Mesothelial cell of epicardium (in vitro differentiated cells): ENCODE results near the gene ALG9. TPM values are rescaled to one million over a fixed set of nuclear protein-coding genes. Genes with fewer than 3 reads are reported as not detected.
A peak's percentile ranks its signal among the peaks of the same experiment; 100 is the strongest.

Source experiments
- DNase-seq, 2 experiments: peaks; one replicate each; pipeline ENCODE4 v3.0.0; 2021; ENCODE audit warnings: low spot score in 2 of 2; ENCODE audit not compliant: unreplicated experiment in 2 of 2
- H3K27ac Mint-ChIP-seq: 2 replicates; pipeline ENCODE4 v1.8.0; 2021; ENCODE audit warnings: mixed read lengths
- H3K27me3 Mint-ChIP-seq: 2 replicates; pipeline ENCODE4 v1.8.0; 2021; ENCODE audit warnings: low read depth, mixed read lengths
- H3K36me3 Mint-ChIP-seq: 2 replicates; pipeline ENCODE4 v1.8.0; 2021; ENCODE audit warnings: mixed read lengths
- H3K4me1 Mint-ChIP-seq: 2 replicates; pipeline ENCODE4 v1.8.0; 2021; ENCODE audit warnings: mixed read lengths
- H3K4me3 Mint-ChIP-seq: 2 replicates; pipeline ENCODE4 v1.8.0; 2021; ENCODE audit warnings: mild to moderate bottlenecking, moderate library complexity, mixed read lengths
- H3K9me3 Mint-ChIP-seq: 2 replicates; pipeline ENCODE4 v1.8.0; 2021; ENCODE audit warnings: mixed read lengths
- total RNA-seq: library from RNA; stranded (reverse); gene quantifications from 3 replicates; pipeline ENCODE4 v1.2.1, GENCODE V29; 2021
- TF ChIP-seq, protein P1 (sequence below): fragments of 200-600 bp; sonication (generic); IDR thresholded peaks from one replicate; pipeline ENCODE4 v1.5.0; 2021; ENCODE audit warnings: antibody characterized with exemption; ENCODE audit not compliant: unreplicated experiment

Gene ALG9
- total RNA-seq, 1 donor from 2014 or later = 50.6 TPM

DNA sequence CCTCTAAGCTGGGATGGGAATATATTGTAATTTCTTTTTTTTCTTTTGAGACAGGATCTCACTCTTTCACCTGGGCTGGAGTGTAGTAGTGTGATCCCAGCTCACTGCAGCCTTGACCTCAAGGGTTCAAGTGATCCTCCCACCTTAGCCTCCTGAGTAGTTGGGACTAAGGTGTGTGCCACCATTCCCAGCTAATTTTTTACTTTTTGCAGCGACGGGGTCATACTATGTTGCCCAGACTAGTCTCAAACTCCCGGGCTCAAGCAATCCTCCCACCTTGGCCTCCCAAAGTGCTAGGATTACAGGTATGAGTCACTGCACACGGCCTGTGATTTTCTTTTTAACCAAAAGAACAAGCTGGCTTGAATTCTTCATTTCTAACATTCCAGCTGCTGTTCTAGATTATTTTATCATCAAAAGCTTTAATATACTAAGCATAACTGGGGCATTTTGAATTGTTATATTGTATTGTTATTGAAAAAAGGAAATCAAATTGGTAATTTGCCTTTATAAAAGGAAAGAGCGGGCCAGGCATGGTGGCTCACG lies 78.4 kb downstream of the ALG9 start:
- peaks cover 13% of the 10 kb centered on the region for H3K4me1 Mint-ChIP-seq
- no peak for DNase-seq
- no peak overlapping the region for H3K4me3 Mint-ChIP-seq
- peaks cover 19% of the 10 kb centered on the region for H3K36me3 Mint-ChIP-seq
- H3K27me3 Mint-ChIP-seq = no peaks in the 10 kb centered on the region
- peaks cover 14% of the 10 kb centered on the region for H3K9me3 Mint-ChIP-seq
- H3K27ac Mint-ChIP-seq = peak overlapping the region; percentile 47
- TF ChIP-seq, protein P1, sequence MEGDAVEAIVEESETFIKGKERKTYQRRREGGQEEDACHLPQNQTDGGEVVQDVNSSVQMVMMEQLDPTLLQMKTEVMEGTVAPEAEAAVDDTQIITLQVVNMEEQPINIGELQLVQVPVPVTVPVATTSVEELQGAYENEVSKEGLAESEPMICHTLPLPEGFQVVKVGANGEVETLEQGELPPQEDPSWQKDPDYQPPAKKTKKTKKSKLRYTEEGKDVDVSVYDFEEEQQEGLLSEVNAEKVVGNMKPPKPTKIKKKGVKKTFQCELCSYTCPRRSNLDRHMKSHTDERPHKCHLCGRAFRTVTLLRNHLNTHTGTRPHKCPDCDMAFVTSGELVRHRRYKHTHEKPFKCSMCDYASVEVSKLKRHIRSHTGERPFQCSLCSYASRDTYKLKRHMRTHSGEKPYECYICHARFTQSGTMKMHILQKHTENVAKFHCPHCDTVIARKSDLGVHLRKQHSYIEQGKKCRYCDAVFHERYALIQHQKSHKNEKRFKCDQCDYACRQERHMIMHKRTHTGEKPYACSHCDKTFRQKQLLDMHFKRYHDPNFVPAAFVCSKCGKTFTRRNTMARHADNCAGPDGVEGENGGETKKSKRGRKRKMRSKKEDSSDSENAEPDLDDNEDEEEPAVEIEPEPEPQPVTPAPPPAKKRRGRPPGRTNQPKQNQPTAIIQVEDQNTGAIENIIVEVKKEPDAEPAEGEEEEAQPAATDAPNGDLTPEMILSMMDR = no peak

DNA sequence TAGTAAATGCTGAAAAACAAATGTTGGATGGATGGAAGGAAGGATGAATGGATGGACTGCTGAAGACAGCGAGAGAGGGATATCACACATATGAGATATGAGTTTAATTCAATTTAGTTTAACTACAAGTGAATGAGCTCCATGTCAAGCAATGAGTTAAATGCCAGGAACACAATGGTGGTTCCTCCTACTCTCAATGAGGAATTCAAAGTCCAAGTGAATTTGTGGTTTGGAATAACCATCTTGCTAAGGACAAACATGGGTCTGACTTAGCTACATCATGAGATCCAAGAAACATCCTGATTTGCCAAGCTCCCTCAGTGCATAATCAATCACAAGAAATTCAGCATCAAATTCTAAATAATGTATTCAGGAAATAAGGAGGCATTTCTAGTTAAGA lies 79.1 kb downstream of the ALG9 start:
- peaks cover 13% of the 10 kb centered on the region for H3K36me3 Mint-ChIP-seq
- H3K9me3 Mint-ChIP-seq = peaks cover 10% of the 10 kb centered on the region
- H3K4me1 Mint-ChIP-seq = peaks cover 13% of the 10 kb centered on the region
- no peak for DNase-seq
- no peak overlapping the region for H3K27ac Mint-ChIP-seq
- no peak overlapping the region for H3K4me3 Mint-ChIP-seq
- TF ChIP-seq, protein P1 = no peak
- no peaks in the 10 kb centered on the region for H3K27me3 Mint-ChIP-seq

DNA sequence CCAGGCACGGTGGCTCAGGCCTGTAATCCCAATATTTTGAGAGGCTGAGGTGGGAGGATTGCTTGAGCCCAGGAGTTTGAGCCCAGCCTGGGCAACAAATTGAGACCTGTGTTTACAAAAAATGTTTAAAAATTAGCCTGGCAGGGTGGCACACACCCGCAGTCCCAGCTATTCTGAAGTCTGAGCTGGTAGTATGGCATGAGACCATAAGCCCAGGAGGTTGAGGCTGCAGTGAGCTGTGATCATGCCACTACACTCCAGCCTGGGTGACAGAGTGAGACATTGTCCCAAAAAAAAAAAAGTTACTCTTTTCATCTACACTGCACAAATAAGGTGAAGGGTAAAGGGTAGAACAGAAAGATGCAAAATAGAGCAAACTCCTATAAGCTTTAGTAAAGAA lies 82.9 kb downstream of the ALG9 start:
- H3K9me3 Mint-ChIP-seq = no peaks in the 10 kb centered on the region
- DNase-seq = no peak
- no peak overlapping the region for H3K27ac Mint-ChIP-seq
- TF ChIP-seq, protein P1 = no peak
- no peak overlapping the region for H3K4me3 Mint-ChIP-seq
- H3K36me3 Mint-ChIP-seq = peaks cover 12% of the 10 kb centered on the region
- H3K27me3 Mint-ChIP-seq = no peaks in the 10 kb centered on the region
- peaks cover 1% of the 10 kb centered on the region for H3K4me1 Mint-ChIP-seq

DNA sequence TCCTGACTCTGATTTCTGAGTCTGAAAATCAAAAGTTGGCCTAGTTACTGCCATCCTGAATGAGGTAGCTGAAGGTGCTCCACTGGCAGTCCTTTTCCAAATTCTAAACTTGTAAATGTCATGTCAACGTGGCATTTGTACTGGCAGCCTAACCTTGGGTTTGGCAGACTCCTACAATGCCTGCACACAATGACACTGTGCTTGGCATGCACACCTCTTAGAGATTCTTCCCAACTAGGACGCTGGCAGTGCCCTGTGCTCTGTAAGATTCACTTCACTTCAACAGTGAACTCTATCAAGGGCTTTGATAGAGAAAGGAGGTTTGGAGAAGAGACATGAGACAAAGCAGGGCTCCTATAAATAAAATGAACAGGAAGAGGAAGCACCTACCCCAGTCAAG lies 83.3 kb downstream of the ALG9 start:
- Mint-ChIP-seq H3K27me3 (no peaks in the 10 kb centered on the region), H3K4me3 (no peak overlapping the region)

DNA sequence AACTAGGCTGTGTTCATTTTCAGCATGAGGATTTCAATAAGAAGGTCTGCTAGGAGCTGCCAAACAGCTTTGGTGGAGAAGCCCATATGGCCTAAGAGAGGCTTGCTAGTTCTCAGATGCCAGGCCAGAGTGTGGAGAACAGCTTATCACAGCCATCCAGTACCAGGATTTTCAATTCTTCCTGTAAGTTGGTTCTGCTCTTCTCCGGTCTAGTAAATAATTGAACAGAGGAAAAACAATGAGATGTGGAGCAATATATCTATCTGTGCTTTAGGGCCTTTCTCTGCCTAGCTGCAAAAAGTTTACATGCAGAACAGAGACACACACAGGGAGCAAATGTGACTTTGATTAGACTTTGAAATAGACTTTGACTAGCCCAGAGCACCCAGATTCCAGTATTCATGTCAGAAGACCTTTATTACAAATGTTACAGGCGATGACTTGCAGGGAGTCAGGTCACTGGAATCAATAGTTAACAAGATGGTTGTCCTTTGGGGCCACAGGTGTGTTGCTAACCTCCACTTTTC lies 85.4 kb downstream of the ALG9 start:
- no peak for DNase-seq
- TF ChIP-seq, protein P1 = no peak
- H3K27me3 Mint-ChIP-seq = no peaks in the 10 kb centered on the region
- no peaks in the 10 kb centered on the region for H3K9me3 Mint-ChIP-seq
- H3K4me3 Mint-ChIP-seq = no peak overlapping the region
- H3K4me1 Mint-ChIP-seq = no peaks in the 10 kb centered on the region
- peaks cover 12% of the 10 kb centered on the region for H3K36me3 Mint-ChIP-seq
- H3K27ac Mint-ChIP-seq = no peak overlapping the region

More for the DNA sequence above, 83.3 kb downstream of the ALG9 start:
- H3K36me3 Mint-ChIP-seq = peaks cover 12% of the 10 kb centered on the region
- H3K27ac Mint-ChIP-seq = no peak overlapping the region
- no peak for DNase-seq
- H3K4me1 Mint-ChIP-seq = no peaks in the 10 kb centered on the region
- no peaks in the 10 kb centered on the region for H3K9me3 Mint-ChIP-seq
- TF ChIP-seq, protein P1 = no peak
